ENCODE data around the gene LDLRAP1.

Gene LDLRAP1

GRCh38 chr1:25513666-25514065 is 29.7 kb upstream of the LDLRAP1 start:
- Histone ChIP-seq H3K36me3 (ENCODE audit: insufficient read depth, low read length) (no peaks in the 10 kb centered on the region), H3K4me1 (ENCODE audit: control insufficient read depth, insufficient read depth, low read length) (no peaks in the 10 kb centered on the region), H3K4me3 (ENCODE audit: low read length) (no peak overlapping the region), H3K27me3 (ENCODE audit: control insufficient read depth, insufficient read depth, low read length) (peaks cover 3% of the 10 kb centered on the region), H3K9me3 (replicated peaks; ENCODE audit: low read length) (no peaks in the 10 kb centered on the region), H3K9ac (ENCODE audit: low read depth, low read length) (no peak overlapping the region), H3K4me2 (ENCODE audit: low read length) (no peak overlapping the region)

GRCh38 chr1:25515033-25515432 is 28.4 kb upstream of the LDLRAP1 start:
- no peaks in the 10 kb centered on the region for H3K9me3 ChIP-seq (replicated peaks; ENCODE audit: low read length)
- no peak overlapping the region for H3K4me2 ChIP-seq (ENCODE audit: low read length)
- H3K36me3 ChIP-seq (ENCODE audit: insufficient read depth, low read length) = no peaks in the 10 kb centered on the region
- H3K4me1 ChIP-seq (ENCODE audit: control insufficient read depth, insufficient read depth, low read length) = peaks cover 3% of the 10 kb centered on the region
- no peak overlapping the region for H3K9ac ChIP-seq (ENCODE audit: low read depth, low read length)
- H3K4me3 ChIP-seq (ENCODE audit: low read length) = no peak overlapping the region
- H3K27me3 ChIP-seq (ENCODE audit: control insufficient read depth, insufficient read depth, low read length) = peaks cover 3% of the 10 kb centered on the region

GRCh38 chr1:25516686-25517085 is 26.7 kb upstream of the LDLRAP1 start:
- H3K9ac ChIP-seq (ENCODE audit: low read depth, low read length) = no peak overlapping the region
- no peaks in the 10 kb centered on the region for H3K9me3 ChIP-seq (replicated peaks; ENCODE audit: low read length)
- H3K27me3 ChIP-seq (ENCODE audit: control insufficient read depth, insufficient read depth, low read length) = peaks cover 3% of the 10 kb centered on the region
- H3K36me3 ChIP-seq (ENCODE audit: insufficient read depth, low read length) = no peaks in the 10 kb centered on the region
- peaks cover 6% of the 10 kb centered on the region for H3K4me1 ChIP-seq (ENCODE audit: control insufficient read depth, insufficient read depth, low read length)
- H3K4me2 ChIP-seq (ENCODE audit: low read length) = no peak overlapping the region
- H3K4me3 ChIP-seq (ENCODE audit: low read length) = no peak overlapping the region

- Histone ChIP-seq H3K9ac (ENCODE audit: low read depth, low read length) (no peak overlapping the region), H3K27me3 (ENCODE audit: control insufficient read depth, insufficient read depth, low read length) (peaks cover 3% of the 10 kb centered on the region), H3K36me3 (ENCODE audit: insufficient read depth, low read length) (no peaks in the 10 kb centered on the region), H3K4me1 (ENCODE audit: control insufficient read depth, insufficient read depth, low read length) (peaks cover 6% of the 10 kb centered on the region), H3K4me2 (ENCODE audit: low read length) (no peak overlapping the region), H3K4me3 (ENCODE audit: low read length) (no peak overlapping the region), H3K9me3 (replicated peaks; ENCODE audit: low read length) (no peaks in the 10 kb centered on the region)
Observed at GRCh38 chr1:25517476-25518394, 25.7 kb upstream of the LDLRAP1 start.

GRCh38 chr1:25519624-25520023 is 23.8 kb upstream of the LDLRAP1 start:
- H3K9ac ChIP-seq (ENCODE audit: low read depth, low read length) = no peak overlapping the region
- H3K4me3 ChIP-seq (ENCODE audit: low read length) = no peak overlapping the region
- H3K27me3 ChIP-seq (ENCODE audit: control insufficient read depth, insufficient read depth, low read length) = peaks cover 9% of the 10 kb centered on the region
- no peak overlapping the region for H3K4me2 ChIP-seq (ENCODE audit: low read length)
- H3K9me3 ChIP-seq (replicated peaks; ENCODE audit: low read length) = no peaks in the 10 kb centered on the region
- peaks cover 6% of the 10 kb centered on the region for H3K4me1 ChIP-seq (ENCODE audit: control insufficient read depth, insufficient read depth, low read length)
- no peaks in the 10 kb centered on the region for H3K36me3 ChIP-seq (ENCODE audit: insufficient read depth, low read length)

- H3K27me3 ChIP-seq (ENCODE audit: control insufficient read depth, insufficient read depth, low read length) = peaks cover 18% of the 10 kb centered on the region
- no peak overlapping the region for H3K4me3 ChIP-seq (ENCODE audit: low read length)
- no peaks in the 10 kb centered on the region for H3K36me3 ChIP-seq (ENCODE audit: insufficient read depth, low read length)
- no peak overlapping the region for H3K4me2 ChIP-seq (ENCODE audit: low read length)
- H3K9ac ChIP-seq (ENCODE audit: low read depth, low read length) = no peak overlapping the region
- peaks cover 6% of the 10 kb centered on the region for H3K9me3 ChIP-seq (replicated peaks; ENCODE audit: low read length)
- peaks cover 6% of the 10 kb centered on the region for H3K4me1 ChIP-seq (ENCODE audit: control insufficient read depth, insufficient read depth, low read length)
Observed at GRCh38 chr1:25520446-25521061, 22.9 kb upstream of the LDLRAP1 start.

- Histone ChIP-seq H3K9ac (ENCODE audit: low read depth, low read length) (no peak overlapping the region), H3K27me3 (ENCODE audit: control insufficient read depth, insufficient read depth, low read length) (peaks cover 25% of the 10 kb centered on the region), H3K4me1 (ENCODE audit: control insufficient read depth, insufficient read depth, low read length) (peaks cover 6% of the 10 kb centered on the region), H3K4me2 (ENCODE audit: low read length) (no peak overlapping the region), H3K9me3 (replicated peaks; ENCODE audit: low read length) (peaks cover 6% of the 10 kb centered on the region), H3K36me3 (ENCODE audit: insufficient read depth, low read length) (no peaks in the 10 kb centered on the region), H3K4me3 (ENCODE audit: low read length) (no peak overlapping the region)
Observed at GRCh38 chr1:25522031-25522655, 21.3 kb upstream of the LDLRAP1 start.

GRCh38 chr1:25523542-25523941 is 19.9 kb upstream of the LDLRAP1 start:
- H3K36me3 ChIP-seq (ENCODE audit: insufficient read depth, low read length) = no peaks in the 10 kb centered on the region
- H3K4me3 ChIP-seq (ENCODE audit: low read length) = no peak overlapping the region
- H3K27me3 ChIP-seq (ENCODE audit: control insufficient read depth, insufficient read depth, low read length) = peaks cover 31% of the 10 kb centered on the region
- H3K4me2 ChIP-seq (ENCODE audit: low read length) = no peak overlapping the region
- peaks cover 6% of the 10 kb centered on the region for H3K9me3 ChIP-seq (replicated peaks; ENCODE audit: low read length)
- H3K4me1 ChIP-seq (ENCODE audit: control insufficient read depth, insufficient read depth, low read length) = peaks cover 6% of the 10 kb centered on the region
- H3K9ac ChIP-seq (ENCODE audit: low read depth, low read length) = no peak overlapping the region

- Histone ChIP-seq H3K9me3 (replicated peaks; ENCODE audit: low read length) (peaks cover 6% of the 10 kb centered on the region), H3K27me3 (ENCODE audit: control insufficient read depth, insufficient read depth, low read length) (peaks cover 31% of the 10 kb centered on the region), H3K36me3 (ENCODE audit: insufficient read depth, low read length) (no peaks in the 10 kb centered on the region), H3K4me3 (ENCODE audit: low read length) (no peak overlapping the region), H3K9ac (ENCODE audit: low read depth, low read length) (no peak overlapping the region), H3K4me2 (ENCODE audit: low read length) (no peak overlapping the region), H3K4me1 (ENCODE audit: control insufficient read depth, insufficient read depth, low read length) (peaks cover 6% of the 10 kb centered on the region)
Observed at GRCh38 chr1:25524568-25525360, 18.6 kb upstream of the LDLRAP1 start.

GRCh38 chr1:25525361-25525688 is 18.1 kb upstream of the LDLRAP1 start:
- Histone ChIP-seq H3K4me3 (ENCODE audit: low read length) (no peak overlapping the region), H3K27me3 (ENCODE audit: control insufficient read depth, insufficient read depth, low read length) (peaks cover 31% of the 10 kb centered on the region)

GRCh38 chr1:25526753-25527152 is 16.7 kb upstream of the LDLRAP1 start:
- Histone ChIP-seq H3K9me3 (replicated peaks; ENCODE audit: low read length) (peaks cover 6% of the 10 kb centered on the region), H3K27me3 (ENCODE audit: control insufficient read depth, insufficient read depth, low read length) (peaks cover 36% of the 10 kb centered on the region), H3K4me3 (ENCODE audit: low read length) (no peak overlapping the region), H3K4me2 (ENCODE audit: low read length) (no peak overlapping the region), H3K9ac (ENCODE audit: low read depth, low read length) (no peak overlapping the region), H3K4me1 (ENCODE audit: control insufficient read depth, insufficient read depth, low read length) (no peaks in the 10 kb centered on the region), H3K36me3 (ENCODE audit: insufficient read depth, low read length) (no peaks in the 10 kb centered on the region)

More at GRCh38 chr1:25525361-25525688, 18.1 kb upstream of the LDLRAP1 start:
- H3K4me2 ChIP-seq (ENCODE audit: low read length) = no peak overlapping the region
- H3K9me3 ChIP-seq (replicated peaks; ENCODE audit: low read length) = peaks cover 6% of the 10 kb centered on the region
- no peak overlapping the region for H3K9ac ChIP-seq (ENCODE audit: low read depth, low read length)
- H3K4me1 ChIP-seq (ENCODE audit: control insufficient read depth, insufficient read depth, low read length) = peaks cover under 1% of the 10 kb centered on the region
- H3K36me3 ChIP-seq (ENCODE audit: insufficient read depth, low read length) = no peaks in the 10 kb centered on the region

Measured in skeletal muscle satellite cell (primary cell).